ENCODE measurements around the gene PROB1. TPM values are rescaled to one million over a fixed set of nuclear protein-coding genes. Genes with fewer than 3 reads are reported as not detected.

The PROB1 gene
- polyA plus RNA-seq, 1 donor from 2014 or later, result 0.74 TPM

- Histone ChIP-seq H3K36me3 (ENCODE audit: insufficient read depth, low read length) (no peaks in the 10 kb centered on the region), H3K4me3 (ENCODE audit: low read length) (no peak overlapping the region), H2AFZ (ENCODE audit: low read depth, low read length) (no peak overlapping the region), H4K20me1 (ENCODE audit: insufficient read depth) (no peaks in the 10 kb centered on the region), H3K27ac (ENCODE audit: low read length) (no peak overlapping the region), H3K9ac (ENCODE audit: low read length) (no peak overlapping the region), H3F3A (ENCODE audit: insufficient read depth, low read length, poor library complexity, severe bottlenecking) (no peaks in the 10 kb centered on the region), H3K9me3 (ENCODE audit: low read length) (no peaks in the 10 kb centered on the region), H3K9me2 (ENCODE audit: insufficient read depth, low read length) (no peaks in the 10 kb centered on the region), H3K79me2 (replicated peaks; ENCODE audit: insufficient read depth, low read length) (no peaks in the 10 kb centered on the region), H3K27me3 (ENCODE audit: insufficient read depth, low read depth, low read length) (no peaks in the 10 kb centered on the region), H3K4me2 (ENCODE audit: low read length) (no peak overlapping the region)
- no peak for TF ChIP-seq RAD21 (conservative IDR thresholded peaks at IDR 0.05)
- no peak for TF ChIP-seq CTCF (IDR thresholded peaks at IDR 0.05; ENCODE audit: poor library complexity, severe bottlenecking)
- TF ChIP-seq REST (IDR thresholded peaks at IDR 0.05; ENCODE audit: borderline replicate concordance), result no peak
- no peak for TF ChIP-seq EP300 (conservative IDR thresholded peaks at IDR 0.05; ENCODE audit: poor library complexity, severe bottlenecking)
- TF ChIP-seq TAF1 (IDR thresholded peaks at IDR 0.05; ENCODE audit: low read depth), result no peak
- TF ChIP-seq MXI1 (conservative IDR thresholded peaks at IDR 0.05; ENCODE audit: poor library complexity, severe bottlenecking), result no peak
- no peak for TF ChIP-seq SMC3 (conservative IDR thresholded peaks at IDR 0.05; ENCODE audit: poor library complexity)
- TF ChIP-seq EZH2 (IDR thresholded peaks at IDR 0.05; ENCODE audit: borderline replicate concordance, insufficient read depth, low read length, poor library complexity, severe bottlenecking), result no peak
- no peak for TF ChIP-seq POLR2AphosphoS5 (IDR thresholded peaks at IDR 0.05)
Observed at GRCh38 chr5:139406963-139407362, 12.1 kb upstream of the PROB1 start.

GRCh38 chr5:139404484-139404840, 9.6 kb upstream of the PROB1 start:
- H4K20me1 ChIP-seq (ENCODE audit: insufficient read depth), result no peaks in the 10 kb centered on the region
- H2AFZ ChIP-seq (ENCODE audit: low read depth, low read length), result peak overlapping the region; percentile 80
- peak overlapping the region; percentile 80 for H3K9ac ChIP-seq (ENCODE audit: low read length)
- H3K27me3 ChIP-seq (ENCODE audit: insufficient read depth, low read depth, low read length), result no peaks in the 10 kb centered on the region
- peak overlapping the region; percentile 95 for H3K27ac ChIP-seq (ENCODE audit: low read length)
- no peaks in the 10 kb centered on the region for H3K9me2 ChIP-seq (ENCODE audit: insufficient read depth, low read length)
- peak overlapping the region; percentile 73 for H3K4me3 ChIP-seq (ENCODE audit: low read length)
- no peaks in the 10 kb centered on the region for H3K9me3 ChIP-seq (ENCODE audit: low read length)
- TF ChIP-seq CTCF (IDR thresholded peaks at IDR 0.05; ENCODE audit: poor library complexity, severe bottlenecking) (no peak), REST (IDR thresholded peaks at IDR 0.05; ENCODE audit: borderline replicate concordance) (no peak)
- peak overlapping the region; percentile 96 for H3K4me2 ChIP-seq (ENCODE audit: low read length)
- H3F3A ChIP-seq (ENCODE audit: insufficient read depth, low read length, poor library complexity, severe bottlenecking), result no peaks in the 10 kb centered on the region
- no peaks in the 10 kb centered on the region for H3K36me3 ChIP-seq (ENCODE audit: insufficient read depth, low read length)
- H3K79me2 ChIP-seq (replicated peaks; ENCODE audit: insufficient read depth, low read length), result no peaks in the 10 kb centered on the region
